GM12878 (cell line): Measurements from ENCODE around the gene RBM19. TPM values are rescaled to one million over a fixed set of nuclear protein-coding genes. Genes with fewer than 3 reads are reported as not detected.

Experiments used
- ATAC-seq: fragments of 200-7000 bp; cut with Tn5 transposase; 3 replicates; pipeline ENCODE4 v1.9.1; 2020; ENCODE audit warnings: mild to moderate bottlenecking, moderate library complexity
- BruUV-seq: library from RNA; stranded (reverse); fragments of 400-500 nt; replicated peaks from 2 replicates; lab custom pipeline; 2021; lab: Mats Ljungman, UMichigan
- CTCF ChIA-PET: fragments of 300-600 bp; sonication (Branson Sonifier 250); formaldehyde crosslinking; extraction: SDS; loops from one replicate; lab custom pipeline; 2021; ENCODE audit warnings: inconsistent platforms; lab: Yijun Ruan, JAX
- POLR2A ChIA-PET: fragments of 350-600 bp; formaldehyde crosslinking; extraction: SDS; loops from one replicate; lab custom pipeline; 2021; ENCODE audit warnings: inconsistent platforms; lab: Charles Lee
- RAD21 ChIA-PET: fragments of 300-600 bp; sonication (Branson Sonifier 250); formaldehyde crosslinking; loops from one replicate; lab custom pipeline; 2023; ENCODE audit warnings: antibody characterized with exemption; ENCODE audit not compliant: unreplicated experiment; lab: Charles Lee
- SMC1A ChIA-PET: fragments of 300-600 bp; sonication (Branson Sonifier 250); formaldehyde crosslinking; loops from one replicate; lab custom pipeline; 2023; ENCODE audit not compliant: unreplicated experiment, uncharacterized antibody; lab: Charles Lee
- DNase-seq: peaks from one replicate; pipeline ENCODE4 v3.0.0-alpha.2; 2011; ENCODE audit warnings: low read depth, low spot score
- FAIRE-seq: peaks from 3 replicates; lab custom pipeline; 2011; peaks lifted over from hg19 to GRCh38; lab: Jason Lieb, UNC
- H2AFZ ChIP-seq: 2 replicates; pipeline ENCODE4 v1.6.0; 2011; ENCODE audit warnings: low read depth, low read length, control low read depth; ENCODE audit not compliant: control insufficient read depth
- H3K27ac ChIP-seq: 2 replicates; pipeline ENCODE4 v1.5.1; 2011; ENCODE audit warnings: control low read depth; ENCODE audit not compliant: control insufficient read depth, insufficient read depth
- H3K27me3 ChIP-seq, 2 experiments: replicated peaks in 1 of 2; 2 replicates each; pipeline versions ENCODE4 v1.6.0 to v1.6.1; 2011; ENCODE audit warnings: low read length in 1 of 2; ENCODE audit not compliant: control insufficient read depth in 2 of 2, insufficient read depth in 2 of 2
- H3K36me3 ChIP-seq, 2 experiments: 2 replicates each; pipeline ENCODE4 v1.5.1; 2011; ENCODE audit warnings: low read length in 1 of 2; ENCODE audit not compliant: control insufficient read depth in 2 of 2, insufficient read depth in 2 of 2
- H3K4me1 ChIP-seq: 2 replicates; pipeline ENCODE4 v1.6.1; 2011; ENCODE audit warnings: mild to moderate bottlenecking, low read length, moderate library complexity, mixed read lengths; ENCODE audit not compliant: control insufficient read depth, insufficient read depth
- H3K4me2 ChIP-seq: 2 replicates; pipeline ENCODE4 v1.6.0; 2011; ENCODE audit warnings: control low read depth; ENCODE audit not compliant: control insufficient read depth, insufficient read depth
- H3K4me3 ChIP-seq: fragments of 200-600 bp; sonication (generic); 2 replicates; pipeline ENCODE4 v1.5.1; 2016
- H3K79me2 ChIP-seq: 2 replicates; pipeline ENCODE4 v1.6.0; 2011; ENCODE audit warnings: low read length; ENCODE audit not compliant: control insufficient read depth, insufficient read depth
- H3K9ac ChIP-seq: 2 replicates; pipeline ENCODE4 v1.8.0; 2011; ENCODE audit warnings: low read length, control low read depth, mixed read lengths; ENCODE audit not compliant: control insufficient read depth, insufficient read depth
- H3K9me3 ChIP-seq: replicated peaks from 3 replicates; pipeline ENCODE4 v1.5.1; 2011; ENCODE audit warnings: mild to moderate bottlenecking, low read length; ENCODE audit not compliant: control insufficient read depth, insufficient read depth
- H4K20me1 ChIP-seq: 2 replicates; pipeline ENCODE4 v1.6.0; 2011; ENCODE audit not compliant: control insufficient read depth, insufficient read depth
- ATF7 ChIP-seq: fragments of 450-650 bp; IDR thresholded peaks from 2 replicates; pipeline ENCODE4 v1.6.1; 2016; ENCODE audit warnings: low read depth, mild to moderate bottlenecking
- CREB1 ChIP-seq: IDR thresholded peaks from 2 replicates; pipeline ENCODE4 v1.6.1; 2012; ENCODE audit warnings: low read depth, mild to moderate bottlenecking, inconsistent platforms
- EGR1 ChIP-seq, 2 experiments: IDR thresholded peaks; 1 replicate in 1 of 2; 2 replicates in 1 of 2; pipeline ENCODE4 v1.6.1; 2011 to 2012; ENCODE audit warnings: low read depth in 2 of 2, low read length in 2 of 2, borderline replicate concordance in 1 of 2, mild to moderate bottlenecking in 1 of 2, moderate library complexity in 1 of 2
- MTA2 ChIP-seq: fragments of 450-650 bp; IDR thresholded peaks from 2 replicates; pipeline ENCODE4 v1.6.1; 2016; ENCODE audit warnings: low read depth, mild to moderate bottlenecking, moderate library complexity
- NBN ChIP-seq: fragments of 450-650 bp; IDR thresholded peaks from 2 replicates; pipeline ENCODE4 v1.6.1; 2016
- SREBF1 ChIP-seq: IDR thresholded peaks from 2 replicates; pipeline ENCODE4 v1.6.1; 2012; ENCODE audit warnings: mild to moderate bottlenecking, low read length
- ZBED1 ChIP-seq: IDR thresholded peaks from 2 replicates; pipeline ENCODE4 v1.6.1; 2016; ENCODE audit warnings: borderline replicate concordance
- WGBS: methylation state at CpG from one replicate; pipeline ENCODE4 v1.1.6; 2016; ENCODE audit warnings: low lambda C conversion rate; ENCODE audit not compliant: insufficient replicate concordance, insufficient coverage; ENCODE audit errors: missing lambda C conversion rate; 5-methylcytosine and 5-hydroxymethylcytosine counted together
- in situ Hi-C: fragments of 300-500 bp; cut with MboI; formaldehyde crosslinking; loops from 9 replicates; pipeline ENCODE4 v1.14.3; 2018; ENCODE audit warnings: mixed read lengths
- intact Hi-C: fragments of 100-400 bp; cut with micrococcal nuclease; formaldehyde crosslinking; loops from one replicate; pipeline ENCODE4 v1.14.2; 2022; ENCODE audit not compliant: unreplicated experiment
- polyA plus RNA-seq, 11 experiments: library from polyadenylated mRNA; depleted of rRNA in 4 of 11; unstranded in 6 of 11; stranded (reverse) in 5 of 11; fragments of >200 nt; fragmentation: Nextera tagmentation in 4 of 11; fragmentation: Illumina TruSeq in 1 of 11; extraction: Ambion mirVana in 4 of 11; extraction: Trizol in 1 of 11; gene quantifications; 1 replicate in 1 of 11; 2 replicates in 10 of 11; pipeline versions ENCODE4 v1.2.1 to v1.2.3, GENCODE V29; 2011 to 2016; ENCODE audit warnings: inconsistent platforms in 2 of 11, missing spikeins in 2 of 11, low read depth in 1 of 11
- total RNA-seq, 4 experiments: library from RNA; depleted of rRNA in 3 of 4; stranded (reverse); fragments of >200 nt in 3 of 4; fragmentation: Illumina TruSeq in 1 of 4; extraction: Trizol in 1 of 4; gene quantifications; 2 replicates each; pipeline versions ENCODE4 v1.2.1 to v1.2.3, GENCODE V29; 2013 to 2021
- TF ChIP-seq, protein P1 (sequence below): IDR thresholded peaks from 2 replicates; pipeline ENCODE4 v1.6.1; 2012; ENCODE audit warnings: low read length, inconsistent platforms

Gene RBM19
- total and polyA plus RNA-seq, 10 of the 15 experiments (the other 5 are each of a cell fraction or from before 2014, with no cell fraction given): 4.2 to 42.9 (median 28.4) TPM

DNA sequence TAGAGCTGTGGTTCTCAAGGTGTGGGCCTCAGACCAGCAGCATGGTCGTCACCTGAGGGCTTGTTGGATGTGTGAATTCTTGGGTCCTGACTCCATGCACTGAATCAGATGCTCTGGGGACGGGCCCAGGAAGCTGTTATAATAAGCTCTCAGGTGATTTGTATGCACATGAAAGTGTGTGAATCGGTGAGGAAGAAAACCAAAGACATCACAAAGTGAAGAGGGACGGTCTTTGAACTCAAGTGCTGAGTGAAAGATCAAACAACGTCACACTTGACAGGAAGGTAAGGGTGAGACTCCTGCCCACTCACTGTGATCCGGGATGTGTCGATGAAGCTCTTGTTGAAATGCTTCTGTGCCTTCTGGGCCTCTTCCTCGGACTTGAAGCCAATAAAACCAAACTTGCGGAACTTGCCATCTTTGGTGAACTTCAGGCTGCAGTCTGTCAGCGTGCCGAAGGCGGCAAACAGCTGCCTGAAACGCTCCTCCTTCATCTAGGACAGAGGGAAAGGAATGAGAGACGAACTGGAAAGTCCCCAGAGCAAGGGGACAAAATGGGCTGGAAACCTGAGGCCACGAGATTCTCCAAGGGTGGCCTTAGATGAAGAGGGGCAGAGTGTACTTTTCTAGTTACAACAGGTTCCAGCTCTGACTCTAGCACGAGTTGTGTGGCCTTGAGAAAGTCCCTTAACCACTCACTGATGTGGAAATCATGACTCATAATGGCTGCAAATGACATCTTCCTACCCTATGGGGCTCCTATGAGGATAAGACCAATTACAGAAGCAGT lies 4.0 kb downstream of the RBM19 start (continued):
- peak; percentile 96 for TF ChIP-seq ATF7
- peak; percentile 65 for TF ChIP-seq MTA2
- TF ChIP-seq, protein P1, sequence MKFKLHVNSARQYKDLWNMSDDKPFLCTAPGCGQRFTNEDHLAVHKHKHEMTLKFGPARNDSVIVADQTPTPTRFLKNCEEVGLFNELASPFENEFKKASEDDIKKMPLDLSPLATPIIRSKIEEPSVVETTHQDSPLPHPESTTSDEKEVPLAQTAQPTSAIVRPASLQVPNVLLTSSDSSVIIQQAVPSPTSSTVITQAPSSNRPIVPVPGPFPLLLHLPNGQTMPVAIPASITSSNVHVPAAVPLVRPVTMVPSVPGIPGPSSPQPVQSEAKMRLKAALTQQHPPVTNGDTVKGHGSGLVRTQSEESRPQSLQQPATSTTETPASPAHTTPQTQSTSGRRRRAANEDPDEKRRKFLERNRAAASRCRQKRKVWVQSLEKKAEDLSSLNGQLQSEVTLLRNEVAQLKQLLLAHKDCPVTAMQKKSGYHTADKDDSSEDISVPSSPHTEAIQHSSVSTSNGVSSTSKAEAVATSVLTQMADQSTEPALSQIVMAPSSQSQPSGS: peak; percentile 92
- TF ChIP-seq ZBED1: 0 out of 2 replicates have a peak, but pooled peaks have one; percentile 23
- peak; percentile 93 for TF ChIP-seq CREB1

DNA sequence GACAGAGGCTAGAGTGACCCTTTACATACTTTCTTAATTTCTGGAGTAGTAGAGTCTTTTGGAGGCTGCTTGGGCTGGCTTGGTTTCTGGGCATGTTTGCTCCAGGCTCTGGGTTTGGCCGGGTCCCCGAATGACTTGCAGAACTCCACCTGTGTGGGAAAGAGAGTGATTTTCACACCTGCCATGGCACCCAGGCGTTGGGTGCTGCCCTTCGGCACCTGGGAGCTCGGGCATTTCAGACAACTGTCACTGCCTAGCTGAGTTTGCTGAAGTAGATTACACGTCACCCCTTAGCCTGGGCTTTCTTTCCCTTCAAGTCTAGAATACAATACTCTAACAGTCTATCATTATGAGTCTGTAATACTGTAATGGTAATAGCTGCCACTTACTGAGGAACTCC lies 6.1 kb downstream of the RBM19 start:
- TF ChIP-seq NBN (no peak), EGR1 (IDR thresholded peaks at IDR 0.05; ENCODE audit: borderline replicate concordance in 1 of 2, low read depth in 2 of 2, low read length in 2 of 2) (no peak), SREBF1 (no peak)
- no peaks in the 10 kb centered on the region for H3K9me3 ChIP-seq
- ChIA-PET POLR2A (no interaction called here), CTCF (interaction anchor here (1.1 kb wide), 1 partner anchor 9 kb away, joined by 3 read pairs; no protein-coding TSS in a partner anchor), SMC1A (no interaction called here), RAD21 (interaction anchor here (0.5 kb wide), 1 partner anchor 552 kb away, joined by 4 read pairs; no protein-coding TSS in a partner anchor)
- FAIRE-seq (no peak), ATAC-seq (no peak), DNase-seq (no peak)
- in situ Hi-C loops: no loop called here
- H3K4me3 ChIP-seq: no peak overlapping the region
- no peak overlapping the region for H3K9ac ChIP-seq
- H3K27ac ChIP-seq: no peak overlapping the region
- H3K4me1 ChIP-seq: peaks cover 15% of the 10 kb centered on the region
- peaks cover 23 to 26% of the 10 kb centered on the region in 2 experiments; a peak in 3 of 4 replicates for H3K36me3 ChIP-seq
- H3K79me2 ChIP-seq: peaks cover 8% of the 10 kb centered on the region
- H3K4me2 ChIP-seq: no peak overlapping the region
- no peaks in the 10 kb centered on the region for H3K27me3 ChIP-seq
- no peak overlapping the region for H2AFZ ChIP-seq
- WGBS: 96% methylated on average over 6 of the region's 6 CpGs
- intact Hi-C loops: no loop called here
- no TSS peak for BruUV-seq
- no peaks in the 10 kb centered on the region for H4K20me1 ChIP-seq
